T-helper 2 cell treated with Interferon-gamma antibody and Interleukin-4, amounts not matched to agents 5 μg/mL and 100 μg/mL, for 36 hours (primary cell): ENCODE results near the gene NRP2.

Experiments
- DNase-seq: peaks from one replicate; pipeline ENCODE4 v3.0.0; 2021; ENCODE audit warnings: low spot score
- H3K27ac Mint-ChIP-seq: one replicate; pipeline ENCODE4 v1.8.0; 2021; ENCODE audit warnings: mild to moderate bottlenecking, mixed read lengths
- H3K27me3 Mint-ChIP-seq: one replicate; pipeline ENCODE4 v1.8.0; 2021; ENCODE audit warnings: low read depth, mixed read lengths
- H3K36me3 Mint-ChIP-seq: one replicate; pipeline ENCODE4 v1.8.0; 2021; ENCODE audit warnings: low read depth, mixed read lengths
- H3K4me1 Mint-ChIP-seq: one replicate; pipeline ENCODE4 v1.8.0; 2021; ENCODE audit warnings: low read depth, mixed read lengths
- H3K4me3 Mint-ChIP-seq: one replicate; pipeline ENCODE4 v1.8.0; 2022; ENCODE audit warnings: mild to moderate bottlenecking, moderate library complexity, mixed read lengths
- H3K9me3 Mint-ChIP-seq: one replicate; pipeline ENCODE4 v1.8.0; 2021; ENCODE audit warnings: mixed read lengths

The NRP2 gene

GRCh38 chr2:205759732-205760131 is 77.4 kb downstream of the NRP2 start:
- Mint-ChIP-seq H3K36me3 (peaks cover 6% of the 10 kb centered on the region), H3K27me3 (peaks cover 17% of the 10 kb centered on the region), H3K9me3 (no peaks in the 10 kb centered on the region), H3K27ac (no peak overlapping the region), H3K4me3 (no peak overlapping the region), H3K4me1 (peaks cover 3% of the 10 kb centered on the region)
- no peak for DNase-seq

GRCh38 chr2:205760157-205760556 is 77.9 kb downstream of the NRP2 start:
- Mint-ChIP-seq H3K9me3 (no peaks in the 10 kb centered on the region), H3K27ac (no peak overlapping the region), H3K4me1 (peaks cover 3% of the 10 kb centered on the region), H3K27me3 (peaks cover 18% of the 10 kb centered on the region), H3K4me3 (no peak overlapping the region), H3K36me3 (peaks cover 5% of the 10 kb centered on the region)
- DNase-seq = no peak

- H3K9me3 Mint-ChIP-seq = no peaks in the 10 kb centered on the region
- H3K4me1 Mint-ChIP-seq = peaks cover 3% of the 10 kb centered on the region
- no peak overlapping the region for H3K4me3 Mint-ChIP-seq
Measured at GRCh38 chr2:205761421-205761820, 79.1 kb downstream of the NRP2 start.

GRCh38 chr2:205762881-205763280 is 80.6 kb downstream of the NRP2 start:
- Mint-ChIP-seq H3K4me1 (peaks cover 3% of the 10 kb centered on the region), H3K9me3 (no peaks in the 10 kb centered on the region), H3K4me3 (no peak overlapping the region), H3K27me3 (peaks cover 21% of the 10 kb centered on the region), H3K27ac (no peak overlapping the region), H3K36me3 (peaks cover 8% of the 10 kb centered on the region)
- no peak for DNase-seq

More at GRCh38 chr2:205761421-205761820, 79.1 kb downstream of the NRP2 start:
- H3K27me3 Mint-ChIP-seq = peaks cover 21% of the 10 kb centered on the region
- peaks cover 5% of the 10 kb centered on the region for H3K36me3 Mint-ChIP-seq
- no peak for DNase-seq
- H3K27ac Mint-ChIP-seq = no peak overlapping the region

- H3K4me3 Mint-ChIP-seq = no peak overlapping the region
- peak; percentile 23 for DNase-seq
- no peaks in the 10 kb centered on the region for H3K9me3 Mint-ChIP-seq
- H3K36me3 Mint-ChIP-seq = peaks cover 8% of the 10 kb centered on the region
- peaks cover 3% of the 10 kb centered on the region for H3K4me1 Mint-ChIP-seq
- H3K27ac Mint-ChIP-seq = peak overlapping the region; percentile 61
- H3K27me3 Mint-ChIP-seq = peaks cover 21% of the 10 kb centered on the region
Measured at GRCh38 chr2:205763708-205764211, 81.5 kb downstream of the NRP2 start.

GRCh38 chr2:205764270-205764746 is 82.0 kb downstream of the NRP2 start:
- Mint-ChIP-seq H3K27me3 (peaks cover 21% of the 10 kb centered on the region), H3K4me3 (no peak overlapping the region), H3K27ac (peak overlapping the region; percentile 61), H3K36me3 (peaks cover 8% of the 10 kb centered on the region), H3K9me3 (no peaks in the 10 kb centered on the region), H3K4me1 (peaks cover 3% of the 10 kb centered on the region)
- DNase-seq = no peak

- no peak overlapping the region for H3K27ac Mint-ChIP-seq
- no peak overlapping the region for H3K4me3 Mint-ChIP-seq
- no peaks in the 10 kb centered on the region for H3K9me3 Mint-ChIP-seq
- peaks cover 7% of the 10 kb centered on the region for H3K4me1 Mint-ChIP-seq
- DNase-seq = no peak
- peaks cover 20% of the 10 kb centered on the region for H3K27me3 Mint-ChIP-seq
- peaks cover 8% of the 10 kb centered on the region for H3K36me3 Mint-ChIP-seq
Measured at GRCh38 chr2:205765151-205765550, 82.8 kb downstream of the NRP2 start.

GRCh38 chr2:205766779-205767359 is 84.6 kb downstream of the NRP2 start:
- Mint-ChIP-seq H3K4me3 (no peak overlapping the region), H3K4me1 (peaks cover 7% of the 10 kb centered on the region), H3K9me3 (no peaks in the 10 kb centered on the region), H3K36me3 (peaks cover 5% of the 10 kb centered on the region), H3K27ac (no peak overlapping the region), H3K27me3 (peaks cover 21% of the 10 kb centered on the region)
- peak; percentile 13 for DNase-seq

- DNase-seq = no peak
- no peaks in the 10 kb centered on the region for H3K9me3 Mint-ChIP-seq
- no peak overlapping the region for H3K27ac Mint-ChIP-seq
- no peak overlapping the region for H3K4me3 Mint-ChIP-seq
- H3K36me3 Mint-ChIP-seq = peaks cover 5% of the 10 kb centered on the region
- H3K4me1 Mint-ChIP-seq = peaks cover 7% of the 10 kb centered on the region
- H3K27me3 Mint-ChIP-seq = peaks cover 21% of the 10 kb centered on the region
Measured at GRCh38 chr2:205767617-205768016, 85.3 kb downstream of the NRP2 start.

- H3K36me3 Mint-ChIP-seq = peaks cover 3% of the 10 kb centered on the region
- no peak overlapping the region for H3K27ac Mint-ChIP-seq
- H3K4me3 Mint-ChIP-seq = no peak overlapping the region
- no peak for DNase-seq
- peaks cover 5% of the 10 kb centered on the region for H3K4me1 Mint-ChIP-seq
- no peaks in the 10 kb centered on the region for H3K9me3 Mint-ChIP-seq
- H3K27me3 Mint-ChIP-seq = peaks cover 20% of the 10 kb centered on the region
Measured at GRCh38 chr2:205768341-205768740, 86.0 kb downstream of the NRP2 start.

GRCh38 chr2:205768815-205769494 is 86.7 kb downstream of the NRP2 start:
- H3K4me1 Mint-ChIP-seq = peaks cover 4% of the 10 kb centered on the region
- DNase-seq = no peak
- peaks cover 3% of the 10 kb centered on the region for H3K36me3 Mint-ChIP-seq
- no peak overlapping the region for H3K4me3 Mint-ChIP-seq
- peaks cover 19% of the 10 kb centered on the region for H3K27me3 Mint-ChIP-seq
- H3K9me3 Mint-ChIP-seq = no peaks in the 10 kb centered on the region
- no peak overlapping the region for H3K27ac Mint-ChIP-seq

- no peak overlapping the region for H3K27ac Mint-ChIP-seq
- peaks cover 17% of the 10 kb centered on the region for H3K27me3 Mint-ChIP-seq
- H3K36me3 Mint-ChIP-seq = peaks cover 2% of the 10 kb centered on the region
- DNase-seq = no peak
- no peak overlapping the region for H3K4me3 Mint-ChIP-seq
- peaks cover 3% of the 10 kb centered on the region for H3K4me1 Mint-ChIP-seq
- H3K9me3 Mint-ChIP-seq = no peaks in the 10 kb centered on the region
Measured at GRCh38 chr2:205769495-205769850, 87.2 kb downstream of the NRP2 start.

- DNase-seq = no peak
- H3K4me1 Mint-ChIP-seq = peaks cover 3% of the 10 kb centered on the region
- no peaks in the 10 kb centered on the region for H3K9me3 Mint-ChIP-seq
- H3K36me3 Mint-ChIP-seq = peaks cover 2% of the 10 kb centered on the region
- H3K4me3 Mint-ChIP-seq = no peak overlapping the region
- H3K27ac Mint-ChIP-seq = no peak overlapping the region
- peaks cover 17% of the 10 kb centered on the region for H3K27me3 Mint-ChIP-seq
Measured at GRCh38 chr2:205769879-205770278, 87.6 kb downstream of the NRP2 start.

- no peak for DNase-seq
- no peak overlapping the region for H3K27ac Mint-ChIP-seq
- peaks cover 2% of the 10 kb centered on the region for H3K36me3 Mint-ChIP-seq
- H3K9me3 Mint-ChIP-seq = no peaks in the 10 kb centered on the region
- H3K27me3 Mint-ChIP-seq = peaks cover 13% of the 10 kb centered on the region
- H3K4me1 Mint-ChIP-seq = peaks cover 4% of the 10 kb centered on the region
- H3K4me3 Mint-ChIP-seq = no peak overlapping the region
Measured at GRCh38 chr2:205770577-205770976, 88.3 kb downstream of the NRP2 start.
